Measurements from ENCODE around the gene MMAB.

MMAB gene

DNA sequence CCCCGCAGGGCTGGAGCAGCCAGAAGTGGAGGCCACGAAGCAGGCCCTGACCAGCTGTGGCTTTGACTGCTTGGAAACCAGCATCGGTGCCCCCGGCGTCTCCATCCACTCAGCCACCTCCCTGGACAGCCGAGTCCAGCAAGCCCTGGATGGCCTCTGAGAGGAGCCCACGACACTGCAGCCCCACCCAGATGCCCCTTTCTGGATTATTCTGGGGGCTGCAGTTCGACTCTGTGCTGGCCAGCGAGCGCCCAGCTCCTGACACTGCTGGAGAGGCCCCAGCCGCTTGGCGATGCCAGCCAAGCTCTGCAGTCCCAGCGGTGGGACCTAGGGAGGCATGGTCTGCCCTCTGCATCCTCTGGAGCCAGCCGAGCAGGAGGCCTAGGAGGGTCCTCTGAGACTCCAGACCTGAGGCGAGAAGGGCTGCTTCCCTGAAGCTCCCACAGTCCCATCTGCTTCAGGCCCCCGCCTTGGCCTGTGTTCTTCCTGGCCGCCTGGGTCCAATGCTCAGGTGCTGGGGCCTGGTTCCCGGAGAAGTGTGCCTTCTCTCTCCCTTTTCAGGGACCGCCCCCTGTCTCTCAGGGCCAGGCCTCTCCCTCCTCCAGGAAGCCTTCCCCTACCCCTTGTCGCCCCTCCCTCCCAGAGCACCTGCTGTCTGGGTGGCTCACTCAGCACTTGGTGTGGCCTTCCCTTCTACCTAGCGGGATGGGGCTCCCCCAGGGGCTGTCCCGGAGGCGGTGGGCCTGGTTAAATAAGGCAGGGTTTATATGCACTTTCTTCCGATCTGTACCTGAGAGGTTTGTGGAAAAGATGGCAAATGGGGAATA, 23.3 kb upstream of the MMAB start:
- peaks cover 28% of the 10 kb centered on the region for H3K4me1 Mint-ChIP-seq
- no peaks in the 10 kb centered on the region for H3K36me3 Mint-ChIP-seq (ENCODE audit: low read depth)

GRCh38 chr12:109595321-109595902, 22.1 kb upstream of the MMAB start:
- Mint-ChIP-seq H3K9me3 (no peaks in the 10 kb centered on the region), H3K27ac (no peak overlapping the region), H3K36me3 (ENCODE audit: low read depth) (no peaks in the 10 kb centered on the region), H3K4me1 (peaks cover 24% of the 10 kb centered on the region), H3K27me3 (ENCODE audit: low read depth) (no peaks in the 10 kb centered on the region), H3K4me3 (no peak overlapping the region)
- TF ChIP-seq, protein P1, sequence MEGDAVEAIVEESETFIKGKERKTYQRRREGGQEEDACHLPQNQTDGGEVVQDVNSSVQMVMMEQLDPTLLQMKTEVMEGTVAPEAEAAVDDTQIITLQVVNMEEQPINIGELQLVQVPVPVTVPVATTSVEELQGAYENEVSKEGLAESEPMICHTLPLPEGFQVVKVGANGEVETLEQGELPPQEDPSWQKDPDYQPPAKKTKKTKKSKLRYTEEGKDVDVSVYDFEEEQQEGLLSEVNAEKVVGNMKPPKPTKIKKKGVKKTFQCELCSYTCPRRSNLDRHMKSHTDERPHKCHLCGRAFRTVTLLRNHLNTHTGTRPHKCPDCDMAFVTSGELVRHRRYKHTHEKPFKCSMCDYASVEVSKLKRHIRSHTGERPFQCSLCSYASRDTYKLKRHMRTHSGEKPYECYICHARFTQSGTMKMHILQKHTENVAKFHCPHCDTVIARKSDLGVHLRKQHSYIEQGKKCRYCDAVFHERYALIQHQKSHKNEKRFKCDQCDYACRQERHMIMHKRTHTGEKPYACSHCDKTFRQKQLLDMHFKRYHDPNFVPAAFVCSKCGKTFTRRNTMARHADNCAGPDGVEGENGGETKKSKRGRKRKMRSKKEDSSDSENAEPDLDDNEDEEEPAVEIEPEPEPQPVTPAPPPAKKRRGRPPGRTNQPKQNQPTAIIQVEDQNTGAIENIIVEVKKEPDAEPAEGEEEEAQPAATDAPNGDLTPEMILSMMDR (IDR thresholded peaks at IDR 0.05; ENCODE audit: unreplicated experiment in 3 of 3): no peak

More for the DNA sequence above, 23.3 kb upstream of the MMAB start:
- no peak overlapping the region for H3K4me3 Mint-ChIP-seq
- TF ChIP-seq, protein P1 (IDR thresholded peaks at IDR 0.05; ENCODE audit: unreplicated experiment in 3 of 3): no peak
- no peaks in the 10 kb centered on the region for H3K27me3 Mint-ChIP-seq (ENCODE audit: low read depth)
- H3K27ac Mint-ChIP-seq: no peak overlapping the region
- no peaks in the 10 kb centered on the region for H3K9me3 Mint-ChIP-seq

GRCh38 chr12:109594556-109595317, 21.4 kb upstream of the MMAB start:
- peaks cover 24% of the 10 kb centered on the region for H3K4me1 Mint-ChIP-seq
- TF ChIP-seq, protein P1 (IDR thresholded peaks at IDR 0.05; ENCODE audit: unreplicated experiment in 3 of 3): no peak
- no peak overlapping the region for H3K4me3 Mint-ChIP-seq
- no peaks in the 10 kb centered on the region for H3K9me3 Mint-ChIP-seq
- peak overlapping the region in 2 of 3 experiments; percentile 44 for H3K27ac Mint-ChIP-seq
- H3K27me3 Mint-ChIP-seq (ENCODE audit: low read depth): no peaks in the 10 kb centered on the region
- no peaks in the 10 kb centered on the region for H3K36me3 Mint-ChIP-seq (ENCODE audit: low read depth)

DNA sequence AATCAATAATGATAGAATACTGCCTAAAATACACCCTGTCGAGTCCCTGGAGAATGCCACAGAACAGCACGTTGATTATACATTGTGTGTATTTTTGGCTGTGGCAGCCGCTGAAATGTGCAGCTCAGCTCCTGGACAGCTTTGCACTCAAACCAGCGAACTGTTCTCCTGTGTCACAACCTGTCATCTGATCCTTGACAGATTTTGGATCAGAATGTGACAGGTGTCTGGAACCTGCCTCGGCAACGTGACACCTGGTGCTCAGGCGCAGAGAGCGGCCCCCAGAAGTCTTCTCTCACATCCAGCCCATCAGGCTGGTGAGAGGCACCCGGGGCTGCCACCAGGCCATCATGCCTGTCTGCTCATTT, 19.6 kb upstream of the MMAB start:
- TF ChIP-seq, protein P1 (IDR thresholded peaks at IDR 0.05; ENCODE audit: unreplicated experiment in 3 of 3): no peak
- Mint-ChIP-seq H3K9me3 (no peaks in the 10 kb centered on the region), H3K4me1 (peaks cover 19% of the 10 kb centered on the region), H3K4me3 (no peak overlapping the region), H3K36me3 (ENCODE audit: low read depth) (peaks cover 11% of the 10 kb centered on the region), H3K27me3 (ENCODE audit: low read depth) (no peaks in the 10 kb centered on the region), H3K27ac (peak overlapping the region in 1 of 3 experiments; percentile 68)

- H3K36me3 Mint-ChIP-seq (ENCODE audit: low read depth): peaks cover 12% of the 10 kb centered on the region
- no peak overlapping the region for H3K4me3 Mint-ChIP-seq
- no peaks in the 10 kb centered on the region for H3K9me3 Mint-ChIP-seq
- H3K27me3 Mint-ChIP-seq (ENCODE audit: low read depth): no peaks in the 10 kb centered on the region
- TF ChIP-seq, protein P1 (IDR thresholded peaks at IDR 0.05; ENCODE audit: unreplicated experiment in 3 of 3): no peak
- H3K27ac Mint-ChIP-seq: peak overlapping the region in 1 of 3 experiments; percentile 68
- H3K4me1 Mint-ChIP-seq: peaks cover 15% of the 10 kb centered on the region
Measured at GRCh38 chr12:109592195-109592904, 19.0 kb upstream of the MMAB start.

Measured in nephron (organoid).